Kidney epithelial cell (primary cell): ENCODE results near the gene RPS19. TPM values are rescaled to one million over a fixed set of nuclear protein-coding genes. Genes with fewer than 3 reads are reported as not detected.
A peak's percentile ranks its signal among the peaks of the same experiment; 100 is the strongest.

ENCODE experiments used
- DNase-seq: peaks from one replicate; pipeline ENCODE4 v3.0.0-alpha.2; 2010; ENCODE audit warnings: low read depth
- H3K27me3 ChIP-seq: 2 replicates; pipeline ENCODE4 v1.6.0; 2011; ENCODE audit warnings: low read length; ENCODE audit not compliant: control insufficient read depth, insufficient read depth
- H3K36me3 ChIP-seq: 2 replicates; pipeline ENCODE4 v1.5.1; 2011; ENCODE audit warnings: low read length; ENCODE audit not compliant: control insufficient read depth, insufficient read depth
- H3K4me3 ChIP-seq: 2 replicates; pipeline ENCODE4 v1.5.1; 2011; ENCODE audit warnings: low read depth, mild to moderate bottlenecking, control low read depth, low read length
- total RNA-seq: library from RNA; depleted of rRNA; stranded (reverse); fragments of >200 nt; gene quantifications from 2 replicates; pipeline ENCODE4 v1.2.3, GENCODE V29; 2015
- TF ChIP-seq, protein P1 (sequence below): IDR thresholded peaks from 2 replicates; pipeline ENCODE4 v1.5.1; 2011; ENCODE audit warnings: mild to moderate bottlenecking, moderate library complexity, low read length, control low read depth, inconsistent platforms; ENCODE audit not compliant: insufficient read depth, poor library complexity, severe bottlenecking

Gene RPS19
- total RNA-seq, 1 donor from 2014 or later = 1,699 TPM

DNA sequence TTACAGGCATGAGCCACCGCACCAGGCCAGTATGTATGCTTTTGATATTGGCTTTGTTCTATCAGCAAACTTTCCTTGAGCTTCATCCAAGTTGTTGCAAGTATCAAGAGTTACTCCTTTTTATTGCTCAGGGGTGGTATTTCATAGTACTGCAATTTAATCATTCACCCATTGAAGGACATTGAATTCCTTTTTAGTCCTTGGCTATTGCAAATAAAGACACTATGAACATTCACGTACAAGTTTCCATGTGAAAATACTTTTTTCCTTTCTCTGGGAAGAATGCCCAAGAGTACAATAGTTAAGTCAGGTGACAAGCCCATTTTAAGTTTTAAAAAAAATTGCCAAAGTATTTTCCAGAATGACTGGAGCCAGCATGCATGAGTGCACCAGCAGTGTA lies 43.3 kb upstream of the RPS19 start:
- TF ChIP-seq, protein P1, sequence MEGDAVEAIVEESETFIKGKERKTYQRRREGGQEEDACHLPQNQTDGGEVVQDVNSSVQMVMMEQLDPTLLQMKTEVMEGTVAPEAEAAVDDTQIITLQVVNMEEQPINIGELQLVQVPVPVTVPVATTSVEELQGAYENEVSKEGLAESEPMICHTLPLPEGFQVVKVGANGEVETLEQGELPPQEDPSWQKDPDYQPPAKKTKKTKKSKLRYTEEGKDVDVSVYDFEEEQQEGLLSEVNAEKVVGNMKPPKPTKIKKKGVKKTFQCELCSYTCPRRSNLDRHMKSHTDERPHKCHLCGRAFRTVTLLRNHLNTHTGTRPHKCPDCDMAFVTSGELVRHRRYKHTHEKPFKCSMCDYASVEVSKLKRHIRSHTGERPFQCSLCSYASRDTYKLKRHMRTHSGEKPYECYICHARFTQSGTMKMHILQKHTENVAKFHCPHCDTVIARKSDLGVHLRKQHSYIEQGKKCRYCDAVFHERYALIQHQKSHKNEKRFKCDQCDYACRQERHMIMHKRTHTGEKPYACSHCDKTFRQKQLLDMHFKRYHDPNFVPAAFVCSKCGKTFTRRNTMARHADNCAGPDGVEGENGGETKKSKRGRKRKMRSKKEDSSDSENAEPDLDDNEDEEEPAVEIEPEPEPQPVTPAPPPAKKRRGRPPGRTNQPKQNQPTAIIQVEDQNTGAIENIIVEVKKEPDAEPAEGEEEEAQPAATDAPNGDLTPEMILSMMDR = no peak
- no peak for DNase-seq
- Histone ChIP-seq H3K36me3 (no peaks in the 10 kb centered on the region), H3K4me3 (no peak overlapping the region), H3K27me3 (no peaks in the 10 kb centered on the region)

- H3K27me3 ChIP-seq = no peaks in the 10 kb centered on the region
- H3K4me3 ChIP-seq = no peak overlapping the region
- no peak for DNase-seq
- TF ChIP-seq, protein P1 = peak; percentile 53
- H3K36me3 ChIP-seq = no peaks in the 10 kb centered on the region
Measured at GRCh38 chr19:41821003-41821735, 38.9 kb upstream of the RPS19 start.

DNA sequence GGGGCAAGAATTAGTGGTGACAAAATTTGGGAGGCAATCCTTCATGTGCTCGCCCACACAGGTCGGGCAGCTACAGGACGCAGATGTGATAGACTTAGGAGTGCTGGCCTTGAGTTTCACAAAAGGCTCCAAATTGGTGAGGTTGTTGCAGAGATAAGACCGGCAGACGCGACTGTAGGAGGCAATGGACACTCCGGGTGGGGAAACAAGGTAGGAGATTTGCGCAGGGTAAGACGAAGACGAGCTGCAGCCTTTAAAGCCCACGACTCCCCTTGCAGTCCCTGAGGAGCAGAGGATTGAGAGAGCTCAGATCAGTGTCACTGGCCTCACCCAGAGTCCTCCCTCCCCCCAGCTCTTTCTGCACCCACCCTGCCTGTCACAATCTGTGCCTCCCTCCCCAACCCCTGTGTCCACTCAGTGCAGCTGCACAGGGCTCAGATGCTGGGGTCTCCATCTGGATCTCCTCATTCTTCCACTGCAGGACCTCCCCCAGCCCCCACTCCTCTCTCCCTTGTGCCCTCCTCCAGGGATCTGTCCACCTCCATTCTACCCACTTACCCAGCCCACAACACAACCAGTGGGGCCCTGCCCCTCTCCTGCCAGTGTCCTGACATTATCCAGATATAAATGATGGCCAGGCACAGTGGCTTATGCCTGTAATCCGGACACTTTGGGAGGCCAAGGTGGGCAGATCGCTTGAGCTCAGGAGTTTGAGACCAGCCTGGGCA lies 21.9 kb upstream of the RPS19 start:
- Histone ChIP-seq H3K27me3 (peaks cover 15% of the 10 kb centered on the region), H3K4me3 (no peak overlapping the region), H3K36me3 (no peaks in the 10 kb centered on the region)
- TF ChIP-seq, protein P1 = no peak
- no peak for DNase-seq

DNA sequence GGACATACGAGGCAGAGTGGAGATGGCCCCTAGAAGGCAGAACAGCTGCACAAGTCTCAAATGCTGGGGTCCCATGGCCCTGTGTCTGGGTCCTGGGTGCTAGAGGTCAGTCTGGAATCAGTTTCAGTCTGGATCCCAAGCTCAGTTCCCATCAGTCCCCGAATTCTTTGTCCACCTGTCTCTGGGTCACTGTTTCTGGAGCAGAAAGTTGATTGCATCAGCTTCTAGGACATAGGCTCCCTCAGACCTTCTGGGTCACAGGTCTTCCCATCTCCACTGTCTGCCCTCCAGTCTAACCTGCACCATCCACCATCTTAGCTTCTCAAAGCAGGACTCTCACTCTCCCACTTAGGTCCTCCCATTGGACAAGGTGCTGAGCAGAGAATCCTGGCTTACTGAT lies 20.8 kb upstream of the RPS19 start:
- peaks cover 15% of the 10 kb centered on the region for H3K27me3 ChIP-seq
- TF ChIP-seq, protein P1 = no peak
- no peak for DNase-seq
- H3K4me3 ChIP-seq = no peak overlapping the region
- H3K36me3 ChIP-seq = no peaks in the 10 kb centered on the region

DNA sequence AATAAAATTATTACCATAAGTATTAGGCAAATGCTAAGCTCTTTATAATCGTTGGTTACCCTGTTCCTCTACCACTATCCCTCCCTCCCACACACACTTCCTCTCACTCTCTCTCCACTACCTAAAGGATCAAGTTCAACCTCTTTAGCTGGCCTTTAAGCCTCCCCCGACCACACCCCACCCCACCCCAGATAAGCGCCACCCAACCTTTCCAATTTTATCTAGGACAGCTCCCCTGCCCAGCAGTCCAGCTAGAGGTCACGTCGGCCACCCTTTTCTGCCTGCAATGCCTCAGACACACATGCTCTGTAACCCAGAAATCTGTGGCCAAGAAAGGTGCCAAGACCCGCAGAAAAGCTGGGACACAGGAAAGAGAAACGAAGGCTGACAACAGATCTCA lies 16.7 kb upstream of the RPS19 start:
- peaks cover 6% of the 10 kb centered on the region for H3K27me3 ChIP-seq
- no peak for DNase-seq

More for the DNA sequence above, 16.7 kb upstream of the RPS19 start:
- H3K36me3 ChIP-seq = no peaks in the 10 kb centered on the region
- no peak overlapping the region for H3K4me3 ChIP-seq
- TF ChIP-seq, protein P1 = no peak
